Panc1 (cell line): ENCODE measurements around the gene ADAMTS4. TPM values are rescaled to one million over a fixed set of nuclear protein-coding genes. Genes with fewer than 3 reads are reported as not detected.

Experiments
- ATAC-seq: fragments of 200-7000 bp; cut with Tn5 transposase; 2 replicates; pipeline ENCODE4 v1.9.1; 2020; ENCODE audit warnings: mild to moderate bottlenecking, moderate library complexity
- BruUV-seq: library from RNA; stranded (reverse); fragments of 400-500 nt; replicated peaks from 2 replicates; lab custom pipeline; 2021; lab: Mats Ljungman, UMichigan
- CTCF ChIA-PET: fragments of 300-600 bp; sonication (Branson Sonifier 250); formaldehyde crosslinking; loops from one replicate; lab custom pipeline; 2022; ENCODE audit warnings: antibody characterized with exemption; lab: Charles Lee
- POLR2A ChIA-PET: fragments of 300-600 bp; sonication (Branson Sonifier 250); formaldehyde crosslinking; loops from one replicate; lab custom pipeline; 2022; ENCODE audit warnings: antibody characterized with exemption; lab: Charles Lee
- DNase-seq: peaks from one replicate; pipeline ENCODE4 v3.0.0-alpha.2; 2010; ENCODE audit warnings: low read depth, low spot score
- H3K27ac ChIP-seq: 2 replicates; pipeline ENCODE4 v1.5.1; 2011; ENCODE audit warnings: mild to moderate bottlenecking, low read length, inconsistent platforms
- H3K27me3 ChIP-seq: fragments of 200-500 bp; sonication (Bioruptor generic); 2 replicates; pipeline ENCODE4 v1.6.0; 2014; ENCODE audit warnings: low read length, inconsistent platforms; ENCODE audit not compliant: control insufficient read depth, insufficient read depth
- H3K36me3 ChIP-seq: fragments of 200-500 bp; sonication (Bioruptor generic); 2 replicates; pipeline ENCODE4 v1.5.1; 2014; ENCODE audit warnings: inconsistent platforms, mild to moderate bottlenecking, low read length, moderate library complexity; ENCODE audit not compliant: control insufficient read depth, insufficient read depth
- H3K4me1 ChIP-seq: 2 replicates; pipeline ENCODE4 v1.5.1; 2011; ENCODE audit warnings: inconsistent platforms, mild to moderate bottlenecking, low read length, moderate library complexity; ENCODE audit not compliant: control insufficient read depth, insufficient read depth
- H3K4me3 ChIP-seq, 2 experiments: 2 replicates each; pipeline ENCODE4 v1.5.1; 2011 to 2012; ENCODE audit warnings: low read depth in 2 of 2, low read length in 2 of 2, mild to moderate bottlenecking in 2 of 2, inconsistent platforms in 1 of 2, moderate library complexity in 1 of 2
- H3K9me3 ChIP-seq: fragments of 200-500 bp; sonication (Bioruptor generic); 2 replicates; pipeline ENCODE4 v1.5.1; 2014; ENCODE audit warnings: low read depth, mild to moderate bottlenecking, inconsistent platforms, low read length, moderate library complexity; ENCODE audit not compliant: control insufficient read depth, insufficient read depth
- CTCF ChIP-seq: fragments of 450-650 bp; IDR thresholded peaks from 2 replicates; pipeline ENCODE4 v1.5.1; 2017; ENCODE audit warnings: mild to moderate bottlenecking
- POLR2AphosphoS5 ChIP-seq: IDR thresholded peaks from 2 replicates; pipeline ENCODE4 v1.6.1; 2012; ENCODE audit warnings: mild to moderate bottlenecking, low read depth, low read length, moderate library complexity
- REST ChIP-seq, 2 experiments: IDR thresholded peaks; 2 replicates each; pipeline ENCODE4 v1.6.1; 2011 to 2012; ENCODE audit warnings: low read depth in 2 of 2, control low read depth in 1 of 2, low read length in 1 of 2, mild to moderate bottlenecking in 1 of 2, moderate library complexity in 1 of 2; ENCODE audit not compliant: insufficient read depth in 1 of 2
- SIN3A ChIP-seq: IDR thresholded peaks from 2 replicates; pipeline ENCODE4 v1.6.1; 2012; ENCODE audit warnings: low read depth, mild to moderate bottlenecking, low read length, moderate library complexity, borderline replicate concordance; ENCODE audit not compliant: insufficient read depth
- TCF7L2 ChIP-seq: IDR thresholded peaks from 2 replicates; pipeline ENCODE4 v1.6.1; 2011; ENCODE audit warnings: mild to moderate bottlenecking, low read depth, low read length, inconsistent platforms
- in situ Hi-C: cut with HindIII; loops from 2 replicates; pipeline ENCODE4 v1.10.0; 2016; ENCODE audit warnings: low sequenced_read_pairs, low pct_unique_long_range_greater_than_20kb
- intact Hi-C: fragments of 100-400 bp; cut with micrococcal nuclease; formaldehyde crosslinking; loops from one replicate; pipeline ENCODE4 v1.10.0; 2022; ENCODE audit not compliant: unreplicated experiment
- total RNA-seq: library from RNA; stranded (reverse); gene quantifications from one replicate; pipeline ENCODE4 v1.2.1, GENCODE V29; 2021; ENCODE audit not compliant: unreplicated experiment

ADAMTS4 gene
- total RNA-seq, 1 experiment from 2014 or later, result 0.26 TPM

- H3K9me3 ChIP-seq, result no peaks in the 10 kb centered on the region
- intact Hi-C loops, result no loop called here
- H3K27ac ChIP-seq, result no peak overlapping the region
- ChIA-PET POLR2A (no interaction called here), CTCF (interaction anchor here (0.7 kb wide), 1 partner anchor 97 kb away, joined by 3 read pairs; no protein-coding TSS in a partner anchor)
- H3K36me3 ChIP-seq, result no peaks in the 10 kb centered on the region
- no peaks in the 10 kb centered on the region for H3K27me3 ChIP-seq
- no peak overlapping the region for H3K4me3 ChIP-seq
- TF ChIP-seq POLR2AphosphoS5 (no peak), TCF7L2 (no peak), CTCF (no peak), REST (IDR thresholded peaks at IDR 0.05; ENCODE audit: insufficient read depth in 1 of 2, low read depth in 2 of 2, low read length in 1 of 2) (no peak), SIN3A (no peak)
- DNase-seq (no peak), ATAC-seq (no peak)
- no TSS peak for BruUV-seq
- in situ Hi-C loops, result no loop called here
- peaks cover 6% of the 10 kb centered on the region for H3K4me1 ChIP-seq
Measured at GRCh38 chr1:161182214-161182613, 16.6 kb downstream of the ADAMTS4 start.

- POLR2A ChIA-PET, result no interaction called here
- DNase-seq (no peak), ATAC-seq (no peak)
- no peaks in the 10 kb centered on the region for H3K27me3 ChIP-seq
- peaks cover 3% of the 10 kb centered on the region; the same call in 1 of the 2 replicates for H3K36me3 ChIP-seq
- no peak for TF ChIP-seq TCF7L2
- no peak for TF ChIP-seq SIN3A
- no peak; the same call in none of the 2 replicates for TF ChIP-seq CTCF
- no peak for TF ChIP-seq POLR2AphosphoS5
- TF ChIP-seq REST (IDR thresholded peaks at IDR 0.05; ENCODE audit: insufficient read depth in 1 of 2, low read depth in 2 of 2, low read length in 1 of 2), result no peak
- no TSS peak for BruUV-seq
- H3K27ac ChIP-seq, result no peak overlapping the region
- no peaks in the 10 kb centered on the region for H3K9me3 ChIP-seq
- H3K4me3 ChIP-seq, result no peak overlapping the region
- CTCF ChIA-PET, result interaction anchor here (0.6 kb wide), 1 partner anchor 24 kb away, joined by 5 read pairs; no protein-coding TSS in a partner anchor
- intact Hi-C loops (no loop called here), in situ Hi-C loops (no loop called here)
- peaks cover 10% of the 10 kb centered on the region for H3K4me1 ChIP-seq
Measured at GRCh38 chr1:161180639-161181038, 18.2 kb downstream of the ADAMTS4 start.
